Liver (tissue), 3 donors: Measurements from ENCODE around the gene THAP8.

Experiments
- CTCF ChIP-seq: fragments of 150-350 bp; IDR thresholded peaks from 2 replicates; pipeline ENCODE4 v1.5.1; 2017; ENCODE audit warnings: improper control_type of control experiment, low read depth, low read length; ENCODE audit not compliant: missing input control
- JUND ChIP-seq, 2 donors: IDR thresholded peaks; 2 replicates each; pipeline ENCODE4 v1.6.1; 2016; ENCODE audit warnings: antibody characterized with exemption in 2 of 2
- RAD21 ChIP-seq, 2 donors: IDR thresholded peaks; 2 replicates each; pipeline ENCODE4 v1.6.1; 2016; ENCODE audit warnings: antibody characterized with exemption in 2 of 2, mild to moderate bottlenecking in 2 of 2
- donor health status: healthy.
- donor health status: healthy.

- TF ChIP-seq CTCF, result no peak
- TF ChIP-seq JUND (IDR thresholded peaks at IDR 0.05), result no peak
- no peak for TF ChIP-seq RAD21 (IDR thresholded peaks at IDR 0.05)
Measured at GRCh38 chr19:36026091-36026876, 27.8 kb downstream of the THAP8 start.
